Esophagus squamous epithelium (tissue), 5 donors: ENCODE data around the gene MAP2K5. TPM values are rescaled to one million over a fixed set of nuclear protein-coding genes. Genes with fewer than 3 reads are reported as not detected.

ENCODE experiments used
- DNase-seq: peaks from one replicate; lab custom pipeline; 2025; lab: John Stamatoyannopoulos, UW
- H3K27ac ChIP-seq, 4 donors: fragments of 200-600 bp; sonication (generic); one replicate each; pipeline ENCODE4 v1.5.1; 2016 to 2019; ENCODE audit warnings: mild to moderate bottlenecking in 1 of 4
- H3K27me3 ChIP-seq, 4 donors: fragments of 200-600 bp; sonication (generic); 1 replicate in 3 of 4; 2 replicates in 1 of 4; pipeline versions ENCODE4 v1.5.1 to v1.6.0; 2017 to 2021; ENCODE audit warnings: antibody characterized with exemption in 1 of 4
- H3K36me3 ChIP-seq, 3 donors: fragments of 200-600 bp; sonication (generic); one replicate each; pipeline ENCODE4 v1.5.1; 2016 to 2019
- H3K4me1 ChIP-seq, 3 donors: fragments of 200-600 bp; sonication (generic); one replicate each; pipeline ENCODE4 v1.5.1; 2017 to 2019
- H3K4me3 ChIP-seq, 4 donors: fragments of 200-600 bp; sonication (generic); 1 replicate in 3 of 4; 2 replicates in 1 of 4; pipeline ENCODE4 v1.5.1; 2016 to 2019; ENCODE audit warnings: mild to moderate bottlenecking in 2 of 4, moderate library complexity in 1 of 4
- H3K9me3 ChIP-seq, 3 donors: fragments of 200-600 bp; sonication (generic); one replicate each; pipeline ENCODE4 v1.5.1; 2016 to 2019
- CTCF ChIP-seq, 6 experiments: fragments of 450-650 bp in 4 of 6; fragments of 200-600 bp in 2 of 6; sonication (generic) in 2 of 6; IDR thresholded peaks; one replicate each; pipeline ENCODE4 v1.5.1; 2016 to 2019; ENCODE audit warnings: antibody characterized with exemption in 6 of 6, mild to moderate bottlenecking in 4 of 6, moderate library complexity in 4 of 6
- POLR2A ChIP-seq, 4 donors: fragments of 450-650 bp; IDR thresholded peaks; one replicate each; pipeline ENCODE4 v1.6.1; 2017; ENCODE audit warnings: antibody characterized with exemption in 4 of 4, mild to moderate bottlenecking in 4 of 4, moderate library complexity in 3 of 4
- WGBS, 2 donors: methylation state at CpG; one replicate each; pipeline ENCODE4 v1.1.5; 2018; 5-methylcytosine and 5-hydroxymethylcytosine counted together
- intact Hi-C: fragments of 100-400 bp; cut with DNase I; formaldehyde crosslinking; loops from one replicate; pipeline ENCODE4 v1.15.0; 2022
- total RNA-seq, 4 donors: library from RNA; depleted of rRNA; stranded (reverse); fragments of >200 nt; gene quantifications; one replicate each; pipeline ENCODE4 v1.1.0, GENCODE V29; 2016
- donor health status: DM: yes; HTN: yes; CAD: no.

Gene MAP2K5
- total RNA-seq, 4 donors from 2014 or later, result 5.8 to 8.0 (median 7.0) TPM

GRCh38 chr15:67528513-67528912 lies 14.0 kb upstream of the MAP2K5 start:
- no peaks in the 10 kb centered on the region for H3K9me3 ChIP-seq
- no peak for DNase-seq
- H3K4me1 ChIP-seq, result peaks cover 0 to 12% (median 0%) of the 10 kb centered on the region in 3 donors
- TF ChIP-seq CTCF (IDR thresholded peaks at IDR 0.05), result no peak
- TF ChIP-seq POLR2A (IDR thresholded peaks at IDR 0.05), result no peak
- H3K27ac ChIP-seq, result no peak overlapping the region
- peaks cover 0 to 42% (median 0%) of the 10 kb centered on the region in 3 donors for H3K36me3 ChIP-seq
- H3K27me3 ChIP-seq, result no peaks in the 10 kb centered on the region
- no peak overlapping the region for H3K4me3 ChIP-seq
- intact Hi-C loops, result no loop called here
- WGBS, 2 donors, result 90 to 95% methylated on average over 3 of the region's 3 CpGs

DNA sequence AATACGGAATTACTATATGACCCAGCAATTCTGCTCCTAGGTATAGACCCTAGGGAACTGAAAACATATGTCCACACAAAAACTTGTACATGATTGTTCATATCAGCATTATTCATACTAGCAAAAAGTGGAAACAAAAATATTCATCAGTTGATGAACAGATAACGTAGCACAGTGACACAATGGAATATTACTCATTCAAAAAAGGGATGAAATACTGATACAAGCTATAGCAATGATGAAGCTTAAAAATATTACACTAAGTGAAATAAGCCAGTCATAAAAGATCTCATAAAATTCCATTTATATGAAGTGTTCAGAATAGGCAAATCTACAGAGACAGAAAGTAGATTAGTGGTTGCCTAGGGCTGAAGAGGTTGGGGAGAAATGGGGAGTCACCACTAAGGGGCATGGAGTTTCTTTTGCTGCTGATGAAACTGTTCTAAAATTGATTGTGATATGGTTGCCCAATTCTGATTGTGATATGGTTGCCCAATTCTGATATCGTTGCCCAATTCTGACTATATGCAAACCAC lies 11.1 kb upstream of the MAP2K5 start:
- no peak overlapping the region for H3K4me3 ChIP-seq
- intact Hi-C loops, result no loop called here
- H3K36me3 ChIP-seq, result peaks cover 0 to 34% (median 0%) of the 10 kb centered on the region in 3 donors
- no peaks in the 10 kb centered on the region for H3K4me1 ChIP-seq
- no peaks in the 10 kb centered on the region for H3K9me3 ChIP-seq
- DNase-seq, result no peak
- TF ChIP-seq CTCF (IDR thresholded peaks at IDR 0.05) (no peak), POLR2A (IDR thresholded peaks at IDR 0.05) (no peak)
- H3K27ac ChIP-seq, result no peak overlapping the region
- no peaks in the 10 kb centered on the region for H3K27me3 ChIP-seq
- WGBS, 2 donors, result 59 to 60% methylated on average over 3 of the region's 3 CpGs

DNA sequence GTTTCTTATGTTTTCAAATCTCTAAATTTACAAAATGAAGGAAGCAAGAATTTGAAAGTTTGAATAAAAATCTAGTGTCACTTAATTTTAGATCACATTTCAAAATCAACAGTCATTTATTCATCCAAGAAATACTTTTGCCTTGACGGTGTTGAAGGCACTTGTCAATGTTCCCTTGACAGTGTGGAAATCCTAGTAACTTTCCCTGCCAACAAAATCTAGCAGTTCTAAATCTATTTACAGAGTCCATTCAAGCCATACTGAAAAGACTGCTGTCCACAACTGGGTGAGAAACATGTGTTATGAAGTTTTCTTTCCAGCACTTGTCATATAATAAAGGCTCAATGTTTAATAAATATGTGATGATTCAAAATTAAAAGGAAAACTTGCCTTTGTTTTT lies 8.6 kb upstream of the MAP2K5 start:
- H3K4me1 ChIP-seq, result no peaks in the 10 kb centered on the region
- H3K4me3 ChIP-seq, result no peak overlapping the region
- no peaks in the 10 kb centered on the region for H3K9me3 ChIP-seq
- 63 to 77% methylated on average over 1 of the region's 1 CpG for WGBS, 2 donors
- H3K27me3 ChIP-seq, result no peaks in the 10 kb centered on the region
- no peak overlapping the region for H3K27ac ChIP-seq
- H3K36me3 ChIP-seq, result peaks cover 0 to 14% (median 0%) of the 10 kb centered on the region in 3 donors
- TF ChIP-seq CTCF (IDR thresholded peaks at IDR 0.05), result no peak
- TF ChIP-seq POLR2A (IDR thresholded peaks at IDR 0.05), result no peak
- no peak for DNase-seq
- intact Hi-C loops, result no loop called here

DNA sequence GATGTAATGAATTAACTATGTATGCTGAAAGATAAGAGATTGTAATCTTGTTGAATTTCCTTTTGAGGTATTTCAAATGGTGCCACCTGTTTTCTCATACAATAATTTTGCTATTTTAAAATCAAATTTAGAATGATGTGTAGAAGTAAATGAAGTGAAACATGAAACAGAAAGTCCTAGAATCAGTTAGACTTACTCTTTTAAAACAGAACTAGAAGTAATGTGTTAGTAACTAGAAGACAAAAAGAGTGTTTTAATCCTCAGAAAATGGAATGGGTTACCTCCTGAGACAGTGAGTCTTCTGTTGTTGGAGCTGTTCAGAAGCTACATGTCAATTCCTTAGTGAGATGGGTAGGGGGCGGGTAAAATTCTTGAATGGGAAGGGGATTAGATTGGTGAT lies 8.1 kb upstream of the MAP2K5 start:
- H3K27me3 ChIP-seq, result no peaks in the 10 kb centered on the region
- H3K4me3 ChIP-seq, result no peak overlapping the region
- H3K4me1 ChIP-seq, result no peaks in the 10 kb centered on the region
- DNase-seq, result no peak
- intact Hi-C loops, result no loop called here
- 79 to 100% methylated on average over 1 of the region's 1 CpG for WGBS, 2 donors
- H3K36me3 ChIP-seq, result peaks cover 0 to 9% (median 0%) of the 10 kb centered on the region in 3 donors
- TF ChIP-seq POLR2A (IDR thresholded peaks at IDR 0.05), result no peak
- no peak for TF ChIP-seq CTCF (IDR thresholded peaks at IDR 0.05)
- no peak overlapping the region for H3K27ac ChIP-seq
- no peaks in the 10 kb centered on the region for H3K9me3 ChIP-seq

- H3K9me3 ChIP-seq, result no peaks in the 10 kb centered on the region
- no peak for DNase-seq
- intact Hi-C loops, result no loop called here
- no peak overlapping the region for H3K27ac ChIP-seq
- no peak overlapping the region for H3K4me3 ChIP-seq
- H3K4me1 ChIP-seq, result peaks cover 0 to 9% (median 6%) of the 10 kb centered on the region in 3 donors
- TF ChIP-seq CTCF (IDR thresholded peaks at IDR 0.05), result no peak
- no peak for TF ChIP-seq POLR2A (IDR thresholded peaks at IDR 0.05)
- no peaks in the 10 kb centered on the region for H3K36me3 ChIP-seq
- H3K27me3 ChIP-seq, result no peaks in the 10 kb centered on the region
- WGBS, 2 donors, result 89 to 100% methylated on average over 1 of the region's 1 CpG
Measured at GRCh38 chr15:67537771-67538170, 4.7 kb upstream of the MAP2K5 start.
